Stimulated activated CD4-positive, alpha-beta T cell treated with anti-CD3 and anti-CD28 coated beads, Interleukin-15, amount 100 ng/mL, for 1 hour (primary cell): ENCODE data around the gene C3.
A peak's percentile ranks its signal among the peaks of the same experiment; 100 is the strongest.
"Not testable (repeated sequence)": the region's sequence is repeated elsewhere in the genome, so short reads cannot be mapped to it uniquely, and the experiment has no call there.

Experiments
- DNase-seq, 2 donors: peaks; one replicate each; pipeline ENCODE4 v3.0.0-alpha.2; 2020; ENCODE audit warnings: low read depth in 1 of 2, low spot score in 1 of 2

Gene C3

DNA sequence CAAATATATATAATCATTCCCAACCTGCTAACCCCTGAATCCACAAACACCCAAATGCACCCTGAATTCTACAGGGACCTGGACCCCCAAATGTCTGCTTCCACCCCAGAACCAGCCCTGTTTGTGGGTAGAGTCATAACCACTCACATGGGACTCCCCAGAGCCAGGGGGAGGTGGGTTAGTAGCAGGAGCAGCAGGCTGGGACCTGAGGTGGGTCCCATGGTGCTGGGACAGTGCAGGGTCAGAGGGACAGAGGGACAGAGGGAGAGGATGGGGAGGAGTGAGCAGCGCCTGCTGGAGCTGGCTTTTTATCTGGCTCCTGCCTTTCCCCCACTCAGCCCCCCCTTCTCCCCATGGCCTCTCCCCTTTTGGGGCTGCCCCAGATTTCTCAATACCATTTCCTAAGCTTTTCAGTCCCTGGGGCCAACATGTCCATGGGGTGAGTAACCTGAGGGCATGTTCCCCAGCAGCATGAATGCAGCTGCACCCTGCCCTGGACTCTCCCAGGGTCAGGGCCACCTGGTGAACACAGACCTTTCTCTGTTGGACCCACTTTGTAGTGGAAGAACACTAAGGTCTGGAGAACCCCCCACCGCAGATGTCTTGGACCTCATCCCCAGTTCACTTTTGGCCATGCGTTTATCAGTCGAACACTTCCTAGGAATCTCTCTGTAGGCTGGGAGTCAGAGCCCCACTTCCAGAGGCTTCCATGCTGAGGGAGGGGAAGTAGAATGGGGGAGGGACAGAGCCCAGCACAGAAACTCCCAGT is at the start of gene C3:
Gene C3, minus strand, starts transcription at position 282 of the 769 bp plus-strand sequence. Its CDS starts 61 bp downstream, at position 221.
- no peak for DNase-seq

DNA sequence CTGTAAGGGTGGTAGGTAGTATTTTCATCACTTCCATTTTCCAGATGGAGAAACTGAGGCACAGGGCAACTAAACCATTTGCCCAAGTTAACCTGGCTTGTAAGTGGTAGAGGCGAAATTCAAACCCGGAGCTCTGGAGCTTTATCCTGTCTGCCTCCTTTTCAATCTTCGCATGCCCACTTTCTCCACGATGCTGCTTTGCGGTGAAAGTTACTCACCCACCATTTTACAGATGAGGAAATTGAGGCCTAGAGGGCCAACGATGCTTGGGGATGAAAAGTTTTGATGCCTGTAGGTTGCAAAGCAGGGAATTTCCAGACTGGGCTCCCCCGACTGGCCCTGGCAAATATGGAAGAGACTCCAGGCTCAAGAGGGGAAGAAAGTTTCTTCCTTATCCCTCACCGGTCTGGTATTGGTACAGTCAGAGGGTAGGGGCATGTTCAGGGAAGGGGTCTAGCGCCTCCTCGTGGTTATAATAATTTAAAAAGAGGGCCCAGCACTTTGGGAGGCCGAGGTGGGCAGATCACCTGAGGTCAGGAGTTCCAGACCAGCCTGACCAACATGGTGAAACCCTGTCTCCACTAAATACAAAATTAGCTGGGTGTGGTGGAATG is 48.7 kb upstream of the C3 start:
- DNase-seq, result no peak

GRCh38 chr19:6768236-6768785 is 47.9 kb upstream of the C3 start:
- DNase-seq, result no peak

DNA sequence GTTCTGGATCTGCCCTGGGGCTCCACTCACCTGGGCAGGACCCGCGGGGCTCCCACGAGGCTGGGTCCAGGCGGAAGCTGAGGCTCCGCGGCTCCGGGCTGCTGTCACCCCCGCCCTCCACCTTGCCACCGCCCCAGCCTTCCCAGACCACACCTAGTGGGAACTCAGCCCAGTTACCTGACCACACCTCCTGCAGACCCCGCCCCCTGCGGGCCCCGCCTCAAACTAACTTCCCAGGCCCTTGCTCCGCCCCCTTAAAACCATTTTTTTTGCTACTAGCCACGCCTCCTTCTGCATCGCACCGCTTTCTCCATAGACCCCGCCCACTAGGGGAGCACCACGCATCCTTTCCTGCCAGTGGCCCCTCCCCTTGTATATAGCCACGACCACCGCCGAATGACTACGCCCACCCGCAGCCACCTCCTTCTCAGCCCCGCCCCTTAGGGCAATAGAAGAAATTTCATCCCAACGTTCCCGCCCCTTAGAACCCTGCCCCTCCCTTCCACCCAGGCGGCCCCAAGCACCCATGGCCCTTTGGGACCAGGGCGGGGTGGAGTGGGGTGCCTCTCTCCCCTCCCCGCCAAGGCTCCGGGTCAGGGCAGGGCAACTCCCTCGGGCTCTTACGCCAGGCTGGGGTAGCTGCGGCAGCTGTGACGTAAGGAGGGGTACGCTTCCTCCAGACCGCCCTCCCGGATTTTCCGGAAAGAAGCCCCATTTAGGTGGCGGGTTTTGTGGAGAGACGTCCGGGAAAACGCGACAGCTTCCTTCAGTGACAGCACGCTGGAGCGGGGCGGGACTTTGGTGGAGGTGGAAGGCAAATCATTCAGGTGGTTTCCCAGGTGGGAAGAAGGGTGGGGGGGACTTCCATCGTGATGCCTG is 47.1 kb upstream of the C3 start, which contains the start of gene SH2D3A:
Gene SH2D3A, minus strand, starts transcription at position 79 of the 879 bp plus-strand sequence. CDS start 3,687 bp downstream, outside the sequence.
- DNase-seq, result peak; percentile 91 to 94

DNA sequence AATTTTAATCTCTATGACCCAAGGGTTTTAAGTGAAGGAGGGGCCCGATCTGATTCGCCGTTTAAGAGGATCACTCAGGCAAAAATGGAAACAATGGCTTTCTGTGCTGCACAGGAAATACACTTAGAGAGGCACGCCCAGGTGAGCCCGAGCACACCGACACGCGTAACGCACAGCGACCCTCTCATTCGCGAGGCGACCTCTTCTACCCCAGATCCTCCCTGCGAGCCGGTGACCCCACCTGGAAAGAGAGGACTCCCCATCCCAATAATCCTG is 46.6 kb upstream of the C3 start:
- DNase-seq, result no peak

GRCh38 chr19:6766357-6767080 is 46.1 kb upstream of the C3 start:
- no peak for DNase-seq

DNA sequence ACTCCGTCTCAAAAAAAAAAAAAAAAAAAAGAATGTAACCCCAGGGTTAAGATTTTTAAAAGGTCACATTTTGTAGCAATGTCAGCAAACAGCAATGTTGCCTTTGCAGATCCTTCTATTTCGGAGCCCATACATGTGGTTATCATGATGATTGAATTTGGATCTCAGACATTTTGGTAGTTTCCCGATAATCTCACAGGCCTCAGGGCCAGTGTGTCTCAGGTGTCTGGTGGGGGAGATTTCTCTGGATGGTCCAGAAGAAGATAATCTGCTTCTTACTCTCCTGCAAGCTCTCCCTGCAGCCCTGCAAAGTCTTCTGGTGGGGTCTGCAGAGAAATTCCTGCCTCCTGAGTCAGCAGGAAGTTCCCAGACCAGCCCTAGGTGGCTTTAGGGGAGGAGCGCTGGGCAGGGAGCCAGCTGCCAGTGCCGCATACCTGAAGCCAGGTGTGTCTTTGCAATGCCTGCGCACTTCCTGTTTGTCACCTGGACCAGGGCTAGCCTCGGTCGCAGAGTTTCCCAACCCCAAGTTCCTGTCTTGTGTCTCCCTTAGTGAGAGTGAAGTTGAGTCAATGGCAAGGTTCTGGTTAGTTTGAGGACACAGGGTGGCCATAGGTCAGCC is 45.4 kb upstream of the C3 start:
- DNase-seq, result no peak

DNA sequence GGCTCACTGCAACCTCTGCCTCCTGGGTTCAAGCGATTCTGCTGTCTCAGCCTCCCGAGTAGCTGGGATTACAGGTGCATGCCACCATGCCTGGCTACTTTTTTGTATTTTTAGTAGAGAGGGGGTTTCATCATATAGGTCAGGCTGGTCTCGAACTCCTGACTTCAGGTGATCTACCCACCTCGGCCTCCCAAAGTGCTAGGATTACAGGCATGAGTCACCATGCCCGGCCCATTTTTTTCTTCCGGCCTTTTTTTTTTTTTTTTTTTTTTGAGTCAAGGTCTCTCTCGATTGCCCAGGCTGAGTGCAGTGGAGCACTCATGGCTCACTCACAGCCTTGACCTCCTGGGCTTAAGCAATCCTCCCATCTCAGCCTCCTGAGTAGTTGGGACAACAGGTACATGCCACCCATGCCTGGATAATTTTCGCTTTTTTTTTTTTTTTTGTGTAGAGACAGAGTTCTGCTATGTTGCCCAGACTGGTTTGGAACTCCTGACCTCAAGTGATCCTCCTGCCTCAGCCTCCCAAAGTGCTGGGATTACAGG is 41.9 kb upstream of the C3 start:
- DNase-seq, result not testable (repeated sequence)

DNA sequence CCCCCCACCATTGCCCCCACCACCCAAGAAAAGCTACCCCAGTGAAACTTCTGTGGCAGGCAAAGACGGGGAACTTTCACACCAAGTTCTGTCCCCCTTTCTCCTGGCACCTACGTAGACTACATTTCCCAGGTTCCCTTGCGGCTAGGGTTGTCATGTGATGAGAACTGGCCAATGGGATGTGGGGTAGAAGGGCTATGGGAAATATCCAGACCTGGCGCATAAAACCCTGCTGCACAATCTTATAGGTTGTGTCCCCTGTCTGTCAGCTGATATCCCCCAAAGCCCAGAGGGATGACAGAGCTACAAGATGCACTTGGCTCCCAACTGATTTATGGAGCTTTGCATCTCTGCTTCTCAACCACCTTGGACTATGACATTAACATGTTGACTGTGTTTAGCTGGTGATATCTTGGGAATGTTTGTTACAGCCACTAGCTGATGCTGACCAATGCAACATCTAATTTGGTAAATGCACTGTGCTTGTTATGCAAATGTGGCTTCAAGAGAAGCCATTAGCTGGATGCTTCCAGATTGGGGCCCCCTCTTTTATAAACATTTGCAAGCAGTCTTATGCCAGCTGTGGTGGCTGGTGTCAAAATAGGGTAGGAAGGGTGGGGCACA is 40.7 kb upstream of the C3 start:
- DNase-seq, result no peak

DNA sequence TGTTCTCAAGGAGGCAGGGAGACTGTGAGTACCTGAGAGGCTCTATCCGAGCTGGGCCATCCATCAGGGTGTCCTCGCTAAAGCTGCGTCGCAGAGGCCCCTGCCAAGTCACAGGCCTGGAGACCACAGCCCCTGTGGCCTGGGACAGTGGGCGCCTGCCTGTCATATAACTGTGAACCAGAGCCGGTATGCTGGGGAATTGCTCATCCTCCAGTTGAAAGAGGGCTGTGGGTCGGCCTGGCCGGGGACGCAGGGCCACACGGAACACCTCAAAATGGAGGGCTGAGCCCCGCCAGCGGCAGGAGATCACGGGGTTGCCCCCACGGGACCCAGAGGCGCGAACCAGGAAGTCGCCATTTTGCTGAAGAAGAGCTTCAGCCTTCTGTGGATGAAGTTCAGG is 40.2 kb upstream of the C3 start:
- DNase-seq, result no peak

DNA sequence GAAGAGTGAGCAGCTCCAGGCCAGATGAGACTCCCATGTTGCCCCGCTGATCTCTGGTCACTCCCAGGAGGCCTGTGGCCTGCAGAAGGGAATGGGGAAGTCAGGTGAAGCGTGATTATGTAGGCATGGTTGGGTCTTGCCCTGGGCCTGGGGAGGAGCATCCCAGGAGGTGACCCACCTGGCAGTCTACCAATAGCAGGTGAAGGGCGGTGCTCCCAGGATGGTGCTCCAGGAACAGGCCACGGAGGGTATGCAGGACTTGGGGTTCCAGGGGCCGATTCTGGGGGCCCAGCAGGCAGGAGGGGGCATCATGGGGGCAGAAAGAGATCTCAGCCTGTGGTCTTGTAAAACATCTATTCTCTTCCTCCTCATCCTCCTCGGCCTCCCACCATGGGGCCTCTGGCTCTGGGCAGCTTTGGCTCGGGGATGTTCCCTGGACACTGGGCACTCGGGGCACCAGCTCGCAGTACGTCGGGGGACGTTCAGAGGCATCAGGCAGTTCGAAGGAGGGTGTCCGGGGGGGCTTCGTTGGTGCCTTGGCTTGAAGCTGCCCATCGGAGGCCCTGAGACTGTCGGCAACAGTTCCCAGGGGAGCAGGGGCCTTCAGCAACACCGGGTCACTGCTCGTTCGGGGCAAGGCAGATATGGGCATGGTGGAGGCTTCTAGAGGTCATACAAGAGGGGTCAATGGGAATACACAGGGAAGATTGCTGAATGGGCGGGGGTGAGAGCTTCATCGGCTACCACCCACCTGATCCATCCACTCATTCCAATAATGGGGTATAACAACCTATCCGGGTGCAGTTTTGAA is 34.4 kb upstream of the C3 start:
- DNase-seq, result no peak

DNA sequence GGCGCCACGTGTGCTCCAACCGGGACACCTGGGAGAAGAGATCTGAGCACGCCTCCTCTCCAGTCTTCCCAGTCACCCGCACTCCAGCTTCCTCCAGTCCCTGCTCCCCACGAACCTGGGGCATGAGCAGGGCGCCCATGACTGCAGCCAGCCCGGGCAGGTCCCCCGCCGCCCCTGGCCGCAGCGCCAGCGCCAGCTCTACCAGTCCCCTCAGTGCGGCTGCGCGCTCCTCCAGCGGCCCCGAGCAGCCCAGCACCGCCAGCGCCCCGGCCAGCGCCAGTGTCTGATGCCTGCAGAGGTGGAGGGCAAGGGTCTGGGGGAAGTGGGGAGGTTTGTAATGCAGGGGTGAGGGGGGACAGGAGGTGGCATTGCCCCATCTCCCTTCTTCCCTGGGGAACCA is 33.7 kb upstream of the C3 start:
- no peak for DNase-seq

- peak; percentile 55 to 75 for DNase-seq
These were observed 33.0 kb upstream of the C3 start for GRCh38 chr19:6753178-6754031.

- no peak for DNase-seq
These were observed 32.1 kb upstream of the C3 start for GRCh38 chr19:6752256-6753177.

DNA sequence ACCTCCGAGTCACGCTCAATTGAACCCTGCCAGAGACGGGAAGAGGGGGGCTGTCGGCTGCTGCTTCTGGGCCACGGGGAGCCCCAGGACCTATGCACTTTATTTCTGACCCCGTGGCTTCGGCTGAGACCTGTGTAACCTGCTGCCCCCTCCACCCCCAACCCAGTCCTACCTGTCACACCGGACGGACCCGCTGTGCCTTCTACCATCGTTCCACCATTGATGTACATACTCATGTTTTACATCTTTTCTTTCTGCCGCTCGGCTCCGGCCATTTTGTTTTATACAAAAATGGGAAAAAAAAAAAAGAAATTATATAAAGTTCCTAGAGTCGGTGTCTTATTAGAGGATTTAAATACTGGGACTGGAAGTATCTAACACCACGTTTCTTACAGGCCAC is 30.7 kb upstream of the C3 start:
- DNase-seq, result no peak

GRCh38 chr19:6750062-6750461 is 29.6 kb upstream of the C3 start:
- no peak for DNase-seq

DNA sequence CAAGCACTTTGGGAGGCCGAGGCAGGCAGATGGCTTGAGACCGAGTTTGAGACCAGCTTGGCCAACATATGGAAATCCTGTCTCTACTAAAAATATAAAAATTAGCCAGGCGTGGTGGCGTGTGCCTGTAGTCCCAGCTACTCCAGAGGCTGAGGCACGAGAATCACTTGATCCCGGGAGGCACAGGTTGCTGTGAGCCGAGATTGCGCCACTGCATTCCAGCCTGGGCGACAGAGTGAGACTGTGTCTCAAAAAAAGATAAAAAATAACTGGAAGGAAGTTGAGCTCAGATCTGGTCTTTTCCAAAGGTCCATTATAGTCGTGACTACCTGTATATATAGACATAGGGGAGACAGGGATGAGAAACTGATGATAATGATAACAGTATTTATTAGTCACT is 28.1 kb upstream of the C3 start:
- DNase-seq, result not testable (repeated sequence)
